ENCODE results near the gene IFITM10.
"Not testable (repeated sequence)": the region's sequence is repeated elsewhere in the genome, so short reads cannot be mapped to it uniquely, and the experiment has no call there.

Gene IFITM10

DNA sequence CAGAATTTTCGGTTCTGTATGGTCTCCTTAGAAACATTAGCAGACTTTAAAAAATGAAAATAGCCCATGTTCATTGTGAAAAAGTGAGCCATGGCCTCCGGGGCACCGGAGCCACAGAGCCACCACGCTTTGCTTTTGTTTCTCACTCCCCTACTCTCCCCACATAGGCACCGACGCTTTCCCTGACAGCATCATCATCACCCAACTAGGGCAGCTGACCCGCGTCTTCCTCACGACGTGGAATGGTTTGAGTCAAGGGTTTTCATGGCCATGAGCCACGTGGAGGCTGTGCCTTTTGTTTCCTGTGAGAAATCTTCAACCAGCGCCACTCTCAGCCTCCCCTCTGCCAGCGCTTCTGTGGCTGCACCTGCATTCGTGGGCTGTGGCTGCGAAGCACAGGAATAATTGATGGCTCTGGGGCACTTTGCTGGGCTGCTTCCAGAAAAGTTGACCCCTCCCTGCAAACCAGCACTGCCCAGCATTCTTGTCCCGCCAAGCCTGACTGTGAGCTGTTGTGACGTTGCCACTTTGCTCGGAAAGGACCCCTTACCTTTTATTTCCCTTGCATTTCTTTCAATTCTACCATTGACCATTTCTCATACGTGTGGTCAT lies 62.0 kb downstream of the IFITM10 start:
- not testable (repeated sequence) for DNase-seq

DNA sequence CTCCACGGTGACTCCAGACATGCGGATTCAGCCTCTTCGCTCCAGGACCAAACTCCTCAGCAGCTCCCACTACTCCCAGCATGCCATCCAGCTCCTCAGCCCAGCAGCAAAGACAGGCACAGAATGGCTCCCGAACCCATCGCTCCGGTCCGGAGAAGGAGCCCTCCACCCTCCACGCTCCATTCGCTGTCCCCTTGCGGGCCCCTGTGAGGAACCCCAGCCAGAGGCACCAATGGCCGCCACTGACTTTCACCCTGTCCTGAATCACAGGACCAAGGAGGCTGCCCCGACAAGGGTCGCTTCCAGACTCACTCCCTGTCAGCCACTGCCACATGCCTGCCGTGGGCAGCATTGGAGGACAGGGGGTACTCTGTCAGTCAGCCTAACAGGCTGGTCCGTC lies 64.2 kb downstream of the IFITM10 start:
- DNase-seq, result not testable (repeated sequence)

DNA sequence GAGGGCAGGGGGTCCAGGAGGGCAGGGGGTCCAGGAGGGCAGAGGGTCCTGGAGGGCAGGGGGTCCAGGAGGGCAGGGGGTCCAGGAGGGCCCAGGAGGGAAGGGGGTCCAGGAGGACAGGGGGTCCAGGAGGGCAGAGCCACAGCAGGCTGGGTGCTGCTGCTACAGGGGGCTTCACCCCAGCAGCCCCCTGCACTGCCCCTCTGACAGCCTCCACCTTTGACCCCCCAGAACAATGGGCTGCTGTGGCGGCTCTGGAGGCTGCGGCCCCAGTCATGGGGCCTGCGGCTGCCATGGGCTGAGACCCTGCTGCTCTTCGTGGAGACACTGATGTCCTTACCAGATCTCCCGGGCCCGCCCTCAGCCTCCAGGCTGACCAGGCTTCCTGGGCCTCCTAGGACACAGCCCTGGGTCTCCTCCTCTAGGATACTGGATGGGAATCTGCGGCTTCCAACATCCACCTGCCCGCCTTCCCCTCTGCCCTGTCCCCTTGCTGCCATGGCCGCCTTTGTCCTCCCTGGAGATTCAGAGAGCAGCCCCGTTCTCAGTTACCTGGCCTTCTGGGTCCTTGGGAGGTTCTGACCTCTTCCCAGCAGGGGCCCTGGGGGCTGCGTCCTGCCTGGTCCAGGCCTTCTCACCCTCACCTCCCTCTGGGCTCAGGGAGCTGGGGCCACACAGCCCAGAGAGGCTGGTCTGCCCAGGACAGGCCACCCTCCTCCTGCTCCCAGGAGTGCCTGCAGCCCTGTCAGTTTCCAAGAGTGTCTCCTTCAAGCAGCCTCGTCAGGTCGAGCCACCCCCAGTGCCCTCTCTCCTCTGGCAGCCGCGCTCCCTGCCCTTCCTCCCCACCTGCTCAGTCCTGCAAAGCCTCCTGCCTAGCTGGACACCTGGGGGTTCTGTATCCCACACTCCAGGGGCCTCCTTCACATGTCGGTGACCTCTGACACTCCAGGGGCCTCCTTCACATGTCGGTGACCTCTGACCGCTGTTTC lies 65.2 kb downstream of the IFITM10 start:
- not testable (repeated sequence) for DNase-seq

DNA sequence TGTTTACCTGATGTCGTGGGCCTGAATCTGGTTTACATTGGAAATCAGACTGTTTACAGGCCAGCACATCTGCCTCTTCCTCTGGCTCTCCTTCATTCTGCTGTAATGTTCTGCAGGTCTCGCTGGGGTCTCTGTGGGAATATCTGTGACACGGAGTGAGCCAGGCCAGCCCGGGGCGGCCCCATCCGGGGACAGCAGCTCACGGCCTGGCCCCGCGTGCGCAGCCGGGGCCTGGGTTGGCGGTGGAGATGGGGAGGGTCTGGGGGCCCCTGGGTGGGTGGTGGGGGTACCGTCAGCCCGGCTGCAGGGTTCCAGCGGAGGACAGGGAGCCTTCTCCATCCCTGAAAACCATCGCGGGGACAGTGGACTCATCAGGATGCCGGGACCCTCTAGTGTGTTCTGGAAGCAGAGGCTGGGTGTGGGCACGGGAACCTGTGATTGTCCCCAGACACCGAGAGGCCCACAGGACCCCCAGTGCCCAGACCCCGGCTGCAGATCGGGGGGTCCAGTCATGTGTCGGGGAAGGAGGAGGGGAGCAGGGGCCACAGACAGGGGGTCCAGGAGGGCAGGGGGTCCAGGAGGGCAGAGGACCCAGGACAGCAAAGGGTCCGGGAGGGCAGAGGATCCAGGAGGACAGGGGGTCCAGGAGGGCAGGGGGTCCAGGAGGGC lies 66.4 kb downstream of the IFITM10 start:
- not testable (repeated sequence) for DNase-seq

DNA sequence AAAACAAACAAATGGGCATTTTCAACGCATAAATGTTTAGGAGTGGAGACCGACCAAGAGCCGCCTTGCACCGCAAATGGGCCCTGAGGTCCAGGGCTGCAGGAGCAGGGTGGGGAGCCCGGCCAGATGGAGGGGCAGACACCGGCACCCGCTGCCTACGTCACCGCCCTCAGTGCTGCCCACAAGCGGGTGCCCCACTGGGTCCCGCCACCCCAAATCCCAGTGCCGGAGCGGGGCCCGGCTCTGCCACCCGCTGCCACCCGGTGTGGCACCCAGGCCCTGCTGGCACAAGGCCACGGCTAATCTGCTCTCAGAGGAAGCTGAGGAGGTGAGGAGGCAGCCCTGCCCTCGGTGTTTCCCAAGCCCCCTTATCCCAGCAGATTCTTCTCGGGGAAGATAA lies 67.2 kb downstream of the IFITM10 start:
- DNase-seq, result not testable (repeated sequence)

Data from NCI-H446 treated with DMSO at 0.1 percent for 48 hours (cell line).